NCI-H2171 treated with DMSO at 0.1 percent for 48 hours (cell line): Measurements from ENCODE around the gene MUCL3.
"Not testable (repeated sequence)": the region's sequence is repeated elsewhere in the genome, so short reads cannot be mapped to it uniquely, and the experiment has no call there.

Experiments
- DNase-seq: peaks from one replicate; lab custom pipeline; 2025; lab: John Stamatoyannopoulos, UW

The MUCL3 gene

DNA sequence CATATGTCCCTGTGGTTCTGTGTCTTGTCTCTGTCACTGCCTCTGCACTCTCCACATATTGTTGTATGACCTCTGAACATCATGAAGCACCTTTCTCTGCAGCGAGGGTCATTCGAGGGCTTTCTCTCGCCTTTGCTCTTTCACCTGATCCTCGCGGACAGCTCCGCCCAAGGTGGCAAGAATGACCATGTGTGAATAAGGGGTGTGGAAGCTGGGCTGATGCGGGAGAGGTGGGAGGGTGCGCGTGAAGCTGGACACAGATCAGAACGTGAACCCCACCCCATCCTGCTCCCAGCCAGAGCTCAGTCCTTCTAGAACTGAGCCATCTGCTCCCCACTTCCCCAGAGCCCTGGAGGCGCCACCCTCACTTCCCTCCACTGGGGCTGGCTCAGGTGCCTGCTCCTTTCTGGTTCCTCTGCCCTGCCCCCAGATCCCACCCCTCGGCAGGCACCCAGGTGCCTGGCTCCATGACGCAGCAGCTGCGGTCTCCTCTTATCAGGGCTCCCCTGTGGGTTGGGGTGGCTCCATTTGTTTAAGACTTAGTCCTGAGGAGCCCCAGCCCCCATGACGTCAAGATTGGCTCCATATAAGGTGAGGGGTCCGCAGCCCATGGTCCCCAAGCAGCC is at the start of gene MUCL3:
MUCL3 (plus strand) TSS at position 613 of the 626 bp plus-strand sequence. CDS start 27 bp downstream, outside the sequence.
- DNase-seq: peak; percentile 24

- DNase-seq: no peak
Observed at GRCh38 chr6:30891450-30891723, 49.4 kb upstream of the MUCL3 start.

DNA sequence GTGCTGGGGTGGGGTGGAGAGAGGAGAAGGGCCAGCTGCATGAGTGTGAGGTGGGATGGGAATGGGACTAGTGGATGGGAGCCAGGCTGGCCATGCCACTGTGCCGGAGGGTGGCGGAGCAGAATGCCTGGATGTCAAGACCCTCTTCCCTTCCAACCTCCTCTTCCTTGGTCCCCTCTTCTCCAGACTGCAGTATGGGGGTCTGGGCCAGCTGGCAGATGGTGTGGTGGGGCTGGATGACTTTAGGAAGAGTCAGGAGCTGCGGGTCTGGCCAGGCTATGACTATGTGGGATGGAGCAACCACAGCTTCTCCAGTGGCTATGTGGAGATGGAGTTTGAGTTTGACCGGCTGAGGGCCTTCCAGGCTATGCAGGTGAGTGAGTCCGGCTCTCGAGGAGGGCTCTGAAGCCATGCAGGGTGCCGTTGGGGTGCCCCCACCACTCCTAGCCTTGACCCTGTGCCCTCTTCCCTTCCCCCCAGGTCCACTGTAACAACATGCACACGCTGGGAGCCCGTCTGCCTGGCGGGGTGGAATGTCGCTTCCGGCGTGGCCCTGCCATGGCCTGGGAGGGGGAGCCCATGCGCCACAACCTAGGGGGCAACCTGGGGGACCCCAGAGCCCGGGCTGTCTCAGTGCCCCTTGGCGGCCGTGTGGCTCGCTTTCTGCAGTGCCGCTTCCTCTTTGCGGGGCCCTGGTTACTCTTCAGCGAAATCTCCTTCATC is 48.8 kb upstream of the MUCL3 start:
- DNase-seq: no peak

DNA sequence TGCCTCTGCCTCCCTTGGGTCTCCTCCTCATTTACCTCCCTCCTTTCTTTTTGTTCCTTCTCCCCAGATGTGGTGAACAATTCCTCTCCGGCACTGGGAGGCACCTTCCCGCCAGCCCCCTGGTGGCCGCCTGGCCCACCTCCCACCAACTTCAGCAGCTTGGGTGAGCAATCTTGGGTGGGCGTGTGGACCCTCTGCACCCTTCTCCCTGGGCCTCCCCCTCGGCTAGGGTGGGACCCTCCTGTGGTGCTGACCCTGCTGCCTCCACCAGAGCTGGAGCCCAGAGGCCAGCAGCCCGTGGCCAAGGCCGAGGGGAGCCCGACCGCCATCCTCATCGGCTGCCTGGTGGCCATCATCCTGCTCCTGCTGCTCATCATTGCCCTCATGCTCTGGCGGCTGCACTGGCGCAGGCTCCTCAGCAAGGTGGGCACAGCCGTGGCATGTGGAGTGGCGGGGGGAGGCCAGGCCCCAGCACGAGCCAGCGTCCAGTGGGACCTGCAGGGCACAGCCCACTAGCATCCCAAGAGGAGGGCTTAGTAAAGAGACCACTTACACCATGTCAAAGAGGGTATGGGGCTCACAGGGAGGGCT is 47.7 kb upstream of the MUCL3 start:
- no peak for DNase-seq

- DNase-seq: no peak
Observed at GRCh38 chr6:30893666-30894065, 47.1 kb upstream of the MUCL3 start.

DNA sequence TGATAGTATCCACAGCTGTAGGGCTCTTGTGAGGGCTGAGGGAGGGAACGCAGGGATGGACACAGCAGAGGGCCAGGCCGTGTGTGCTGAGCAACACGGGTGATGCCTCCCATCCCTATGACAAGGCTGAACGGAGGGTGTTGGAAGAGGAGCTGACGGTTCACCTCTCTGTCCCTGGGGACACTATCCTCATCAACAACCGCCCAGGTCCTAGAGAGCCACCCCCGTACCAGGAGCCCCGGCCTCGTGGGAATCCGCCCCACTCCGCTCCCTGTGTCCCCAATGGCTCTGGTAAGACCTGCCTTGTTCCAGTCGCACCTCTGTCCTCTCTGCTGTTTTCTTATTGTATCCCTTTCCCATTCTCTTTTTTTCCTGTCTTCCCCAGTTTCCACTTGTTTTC is 46.4 kb upstream of the MUCL3 start:
- DNase-seq: no peak

- DNase-seq: no peak
Observed at GRCh38 chr6:30894935-30895334, 45.8 kb upstream of the MUCL3 start.

DNA sequence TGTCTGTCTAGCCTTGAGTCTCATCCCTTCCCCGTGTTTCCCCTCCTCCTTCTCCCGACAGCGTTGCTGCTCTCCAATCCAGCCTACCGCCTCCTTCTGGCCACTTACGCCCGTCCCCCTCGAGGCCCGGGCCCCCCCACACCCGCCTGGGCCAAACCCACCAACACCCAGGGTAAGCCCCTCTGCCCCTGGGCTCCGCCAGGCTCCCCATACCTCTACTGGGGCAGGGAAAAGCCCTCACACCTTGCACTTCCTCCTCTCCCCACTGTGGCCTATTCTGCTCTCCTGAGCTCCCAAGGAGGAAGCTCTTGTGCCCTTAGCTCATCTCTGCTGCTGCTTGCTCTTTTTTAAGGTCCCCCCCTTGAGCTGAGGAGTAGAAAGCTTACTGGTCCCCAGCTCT is 45.4 kb upstream of the MUCL3 start:
- DNase-seq: no peak

GRCh38 chr6:30896541-30896940 is 44.2 kb upstream of the MUCL3 start:
- no peak for DNase-seq

GRCh38 chr6:30897882-30898281 is 42.9 kb upstream of the MUCL3 start:
- DNase-seq: no peak

GRCh38 chr6:30898750-30899360 is 41.9 kb upstream of the MUCL3 start:
- DNase-seq: no peak

DNA sequence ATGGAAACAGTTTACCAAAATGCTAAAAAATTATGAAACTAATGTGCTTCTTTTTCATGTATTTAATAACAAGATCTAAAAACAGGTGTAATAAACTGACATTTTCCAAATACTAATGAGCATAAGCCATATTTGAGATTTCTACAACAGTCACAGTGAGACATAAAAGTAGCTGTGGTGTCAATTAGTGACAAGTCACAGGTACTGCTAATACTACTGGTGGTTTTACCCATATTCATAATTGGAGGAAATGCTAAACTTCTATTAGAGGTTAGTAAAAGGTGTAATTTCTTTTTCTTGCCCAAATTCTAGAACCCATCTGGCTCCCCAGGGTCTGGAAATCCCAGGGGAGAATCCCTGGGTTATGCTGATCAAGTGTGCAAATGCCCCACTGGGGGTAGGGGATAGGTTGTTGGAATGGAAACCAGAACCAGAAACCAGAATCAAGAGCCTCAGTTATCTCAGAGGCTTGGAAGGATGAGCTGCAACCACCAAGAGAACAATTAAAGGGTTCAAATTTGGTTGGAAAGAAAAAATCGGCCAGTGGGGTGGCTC is 39.8 kb upstream of the MUCL3 start:
- no peak for DNase-seq

GRCh38 chr6:30901436-30901835 is 39.3 kb upstream of the MUCL3 start:
- no peak for DNase-seq

DNA sequence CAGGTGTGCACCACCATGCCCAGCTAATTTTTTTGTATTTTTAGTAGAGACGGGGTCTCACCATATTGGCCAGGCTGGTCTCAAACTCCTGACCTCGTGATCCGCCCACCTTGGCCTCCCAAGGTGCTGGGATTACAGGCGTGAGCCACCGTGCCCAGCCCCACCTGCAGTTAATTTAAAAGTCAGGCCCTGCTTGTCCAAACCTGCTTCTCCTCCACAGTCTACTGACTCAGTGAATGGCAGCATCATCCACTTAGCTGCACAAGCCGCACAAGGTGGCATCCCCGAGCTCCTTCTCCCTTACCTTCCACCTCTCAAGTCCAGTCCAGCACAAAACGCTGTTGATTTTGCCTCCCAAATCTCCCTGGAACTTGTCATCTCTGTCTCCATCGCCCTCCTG is 38.6 kb upstream of the MUCL3 start:
- DNase-seq: not testable (repeated sequence)

DNA sequence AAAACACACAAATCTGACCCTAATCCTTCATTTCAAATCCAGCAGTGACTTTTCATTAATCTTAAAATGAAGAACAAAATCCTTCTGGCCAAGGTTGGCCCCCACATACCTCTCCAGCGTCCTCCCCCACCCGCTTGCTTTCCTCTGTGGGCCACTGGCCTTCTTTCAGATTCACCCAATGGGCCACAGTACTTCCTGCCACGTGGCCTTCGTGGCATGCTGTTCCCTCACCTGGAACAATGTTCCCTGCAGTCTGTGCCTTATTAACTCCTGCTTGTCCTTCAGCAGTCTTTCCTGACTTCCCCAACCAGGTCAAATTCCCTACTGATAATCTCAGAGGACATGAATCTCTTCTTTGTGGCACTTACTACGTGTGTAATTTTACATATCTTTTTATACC is 38.1 kb upstream of the MUCL3 start:
- no peak for DNase-seq

GRCh38 chr6:30903236-30903635 is 37.5 kb upstream of the MUCL3 start:
- no peak for DNase-seq

GRCh38 chr6:30907290-30907757 is 33.4 kb upstream of the MUCL3 start:
- DNase-seq: not testable (repeated sequence)

GRCh38 chr6:30907758-30908591 is 32.8 kb upstream of the MUCL3 start, which contains the start of gene GTF2H4:
GTF2H4 (plus strand) TSS chr6:30908207.
- DNase-seq: peak; percentile 99

GRCh38 chr6:30908700-30909099 is 32.1 kb upstream of the MUCL3 start:
- no peak for DNase-seq

GRCh38 chr6:30910473-30910872 is 30.3 kb upstream of the MUCL3 start:
- not testable (repeated sequence) for DNase-seq

GRCh38 chr6:30912746-30913520 is 27.8 kb upstream of the MUCL3 start:
- no peak for DNase-seq
